GM19238 (cell line): ENCODE data around the gene SPON1.
A peak's percentile ranks its signal among the peaks of the same experiment; 100 is the strongest.
"Not testable (repeated sequence)": the region's sequence is repeated elsewhere in the genome, so short reads cannot be mapped to it uniquely, and the experiment has no call there.

Experiments
- DNase-seq: peaks from one replicate; pipeline ENCODE4 v3.0.0; 2011; ENCODE audit warnings: low spot score; ENCODE audit not compliant: insufficient read length

Gene SPON1

DNA sequence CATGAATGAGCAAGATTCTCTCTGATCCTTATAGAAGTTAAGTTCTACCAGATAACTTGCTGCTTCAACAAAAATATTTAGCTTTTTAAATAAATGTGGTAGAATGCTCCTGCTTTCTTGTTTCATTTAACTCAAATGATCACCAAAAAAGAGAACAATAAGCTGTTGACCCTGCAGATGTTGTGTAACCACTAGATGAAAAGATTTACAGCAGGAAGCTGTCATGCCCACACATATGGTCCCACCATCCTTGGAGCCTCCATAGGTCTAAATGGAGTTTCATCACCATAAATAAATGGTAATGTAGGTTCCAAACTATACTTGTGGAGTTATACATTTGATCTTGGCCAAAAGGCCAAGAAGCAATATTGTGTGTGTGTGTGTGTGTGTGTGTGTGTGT is 277.7 kb downstream of the SPON1 start:
- DNase-seq: no peak

DNA sequence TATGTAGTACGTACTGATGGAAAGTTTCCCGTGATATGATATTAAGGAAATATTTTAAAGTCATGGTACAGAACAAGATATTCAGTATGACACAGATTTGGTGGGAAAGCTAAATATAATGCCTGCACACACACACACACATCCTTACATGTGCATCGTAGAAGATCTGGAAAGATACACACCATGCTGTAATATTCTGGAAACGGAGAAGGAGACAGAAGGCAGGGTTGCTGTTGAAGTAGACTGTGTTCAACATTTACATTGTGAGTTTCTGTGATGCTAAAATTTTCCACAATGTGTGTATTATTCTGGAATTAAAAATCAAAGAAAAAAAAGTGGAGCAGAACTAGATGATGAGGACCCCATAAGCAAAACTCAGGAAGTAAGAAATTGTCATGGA is 278.4 kb downstream of the SPON1 start:
- DNase-seq: no peak

DNA sequence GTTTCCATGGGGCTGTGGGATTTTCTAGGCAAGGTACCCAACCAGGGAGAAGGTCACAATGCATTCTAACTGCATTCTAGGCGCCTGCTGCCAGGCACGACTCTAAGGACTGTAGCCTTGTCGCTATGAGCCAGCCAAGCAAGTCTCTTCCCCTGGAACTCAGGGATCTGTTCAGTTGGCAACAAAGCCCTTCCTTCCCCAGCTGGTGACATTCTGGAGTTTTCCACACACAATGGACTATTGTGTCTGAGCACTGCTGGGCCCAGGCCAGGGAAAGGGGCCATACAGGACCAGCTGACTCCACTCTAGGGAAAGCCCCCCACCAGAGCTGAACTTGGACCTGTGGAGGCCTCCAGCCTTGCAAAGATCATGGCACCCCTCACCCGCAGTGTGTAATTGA is 279.7 kb downstream of the SPON1 start:
- DNase-seq: no peak

DNA sequence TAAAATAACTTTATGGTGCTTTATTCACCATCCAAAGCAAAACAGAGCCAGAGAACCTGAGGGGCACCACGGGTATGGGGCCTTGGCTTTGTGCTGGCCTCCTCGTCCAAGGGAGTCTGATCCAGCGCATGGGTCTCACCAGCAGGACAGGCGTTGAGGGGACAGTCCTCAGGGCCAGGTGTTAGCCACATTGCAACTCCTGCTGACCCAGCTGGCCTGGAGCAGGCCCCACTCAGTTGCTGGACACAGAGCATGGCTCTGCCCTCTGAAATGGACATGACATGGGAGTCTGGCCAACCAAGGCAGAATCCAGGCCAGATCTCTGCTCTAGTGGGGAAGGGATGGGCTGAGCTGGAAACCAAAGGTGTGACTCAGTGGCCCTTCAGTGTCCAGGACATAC is 280.2 kb downstream of the SPON1 start:
- no peak for DNase-seq

DNA sequence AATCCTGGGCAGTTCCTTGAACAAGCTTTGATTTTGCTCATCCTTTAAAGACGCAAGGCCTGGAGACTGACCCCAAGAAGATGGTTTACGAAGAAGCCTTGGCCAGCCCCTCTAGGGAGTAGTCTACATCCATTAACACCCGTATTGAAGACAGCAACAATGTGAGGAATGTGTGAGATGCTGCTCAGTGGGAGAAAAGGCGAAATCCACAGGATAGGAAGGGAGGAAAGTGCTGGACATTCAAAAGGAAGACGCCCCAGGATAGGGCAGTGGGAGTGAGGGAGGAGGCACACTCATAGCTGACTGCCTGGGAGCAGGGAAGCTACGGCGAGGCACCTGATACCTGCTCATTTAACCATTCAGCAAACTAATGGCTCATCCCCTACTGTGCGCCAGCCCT is 282.4 kb downstream of the SPON1 start:
- DNase-seq: no peak

DNA sequence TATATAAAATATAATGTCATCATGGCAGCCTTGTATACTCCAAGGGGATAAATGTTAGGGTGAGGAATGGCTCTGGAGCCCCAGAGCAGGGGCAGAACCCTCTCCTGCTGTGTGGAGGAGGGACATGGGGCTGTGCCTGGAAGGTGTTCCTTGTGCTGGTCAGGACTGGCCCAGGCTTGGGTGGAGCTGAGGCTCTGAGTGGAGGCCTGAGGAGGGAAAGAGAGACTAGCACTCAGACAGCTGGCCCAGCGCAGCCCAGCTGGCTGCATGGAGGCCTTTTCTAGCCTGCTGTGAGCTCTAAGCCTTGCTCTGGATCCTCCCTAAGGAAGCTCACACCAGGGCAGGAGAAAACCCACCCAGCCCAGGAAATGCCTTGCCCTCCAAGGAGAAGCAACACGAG is 282.9 kb downstream of the SPON1 start:
- no peak for DNase-seq

DNA sequence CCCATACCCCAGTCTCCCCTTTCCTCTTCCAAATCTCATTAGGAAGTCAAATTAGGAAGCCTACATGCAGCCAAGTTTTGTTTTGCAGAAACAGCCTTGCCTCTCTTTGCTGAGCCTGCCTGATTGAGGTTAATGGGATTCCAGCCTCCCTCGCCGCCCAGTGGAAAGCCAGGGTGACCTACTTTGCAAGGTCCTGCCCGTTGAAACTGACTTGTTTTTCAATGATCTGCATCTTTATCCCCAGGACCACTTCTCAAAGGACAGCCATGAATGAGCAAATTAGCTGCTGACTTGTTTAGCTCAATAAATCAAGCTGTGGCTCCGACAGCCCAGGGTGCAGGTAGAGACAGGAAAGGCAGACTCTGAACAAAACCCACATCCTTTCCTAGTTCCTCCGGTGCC is 286.1 kb downstream of the SPON1 start:
- DNase-seq: no peak

DNA sequence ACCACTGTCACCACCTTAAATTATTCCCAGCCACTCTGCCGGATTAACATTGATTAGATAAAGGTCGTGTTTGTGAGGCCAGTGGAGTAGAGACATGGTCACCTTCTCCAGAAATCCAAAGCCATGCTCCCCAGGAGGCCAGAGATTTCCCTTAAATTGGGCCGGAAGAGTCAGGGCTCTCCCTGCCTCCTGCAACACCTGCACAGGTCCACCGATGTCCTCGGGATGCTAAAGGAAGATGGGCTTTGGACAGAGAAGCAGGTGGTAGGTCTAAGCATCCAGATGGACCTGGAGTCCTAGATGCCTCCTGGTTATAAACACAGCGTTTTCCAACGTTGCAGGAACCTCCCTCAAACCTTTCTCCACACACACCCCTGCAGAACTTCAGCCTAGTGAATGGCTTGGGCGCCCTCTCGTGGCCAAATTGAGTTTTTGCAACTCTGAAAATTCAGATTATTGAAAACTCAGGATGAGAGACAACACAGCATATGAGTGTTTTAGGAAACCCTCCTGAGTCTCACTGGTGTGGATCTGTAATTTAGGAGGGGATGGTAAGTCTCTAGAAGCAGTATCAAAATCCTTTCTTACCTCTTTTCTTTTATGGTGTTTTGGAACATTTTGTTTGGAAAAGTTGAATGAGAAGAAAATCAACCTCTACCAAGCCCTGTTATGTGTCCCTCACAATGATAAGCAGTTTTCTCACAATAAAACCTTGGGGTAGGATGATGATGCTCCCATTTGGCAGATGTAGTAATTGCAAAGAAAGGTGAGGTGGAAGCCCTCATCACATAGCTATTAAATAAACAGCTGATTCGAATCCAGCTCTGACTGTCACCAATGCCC is 286.8 kb downstream of the SPON1 start:
- peak; percentile 30 for DNase-seq

DNA sequence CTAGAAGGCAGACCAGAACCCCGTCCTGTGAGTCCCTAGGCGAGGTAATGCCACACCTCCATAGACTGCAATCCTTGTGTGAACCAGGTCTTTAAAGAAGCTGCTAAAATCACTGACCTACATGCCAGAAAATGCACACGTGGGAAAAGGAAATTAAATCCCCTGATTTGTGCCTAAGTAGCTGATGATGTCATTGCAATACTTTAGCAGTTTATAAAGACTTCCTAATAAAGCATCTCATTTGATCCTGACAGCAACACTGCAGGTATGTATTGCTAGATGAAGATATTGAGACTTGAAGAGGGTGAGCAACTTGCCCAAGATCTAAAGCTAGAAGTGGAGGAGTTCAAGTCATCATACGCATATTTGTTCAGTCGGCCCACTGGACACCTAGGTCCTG is 289.2 kb downstream of the SPON1 start:
- no peak for DNase-seq

DNA sequence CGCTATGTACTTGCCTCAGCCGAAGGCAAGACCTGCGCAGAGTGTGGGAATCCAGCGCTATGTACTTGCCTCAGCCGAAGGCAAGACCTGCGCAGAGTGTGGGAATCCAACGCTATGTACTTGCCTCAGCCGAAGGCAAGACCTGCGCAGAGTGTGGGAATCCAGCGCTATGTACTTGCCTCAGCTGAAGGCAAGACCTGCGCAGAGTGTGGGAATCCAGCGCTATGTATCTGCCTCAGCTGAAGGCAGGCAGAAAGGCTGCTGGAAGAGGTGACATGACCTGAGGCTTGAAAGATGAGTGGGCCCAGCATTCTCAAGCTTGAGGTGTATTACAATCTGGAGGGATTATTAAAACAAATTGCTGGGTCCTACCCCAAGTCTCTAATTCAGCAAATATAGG is 290.0 kb downstream of the SPON1 start:
- DNase-seq: not testable (repeated sequence)

DNA sequence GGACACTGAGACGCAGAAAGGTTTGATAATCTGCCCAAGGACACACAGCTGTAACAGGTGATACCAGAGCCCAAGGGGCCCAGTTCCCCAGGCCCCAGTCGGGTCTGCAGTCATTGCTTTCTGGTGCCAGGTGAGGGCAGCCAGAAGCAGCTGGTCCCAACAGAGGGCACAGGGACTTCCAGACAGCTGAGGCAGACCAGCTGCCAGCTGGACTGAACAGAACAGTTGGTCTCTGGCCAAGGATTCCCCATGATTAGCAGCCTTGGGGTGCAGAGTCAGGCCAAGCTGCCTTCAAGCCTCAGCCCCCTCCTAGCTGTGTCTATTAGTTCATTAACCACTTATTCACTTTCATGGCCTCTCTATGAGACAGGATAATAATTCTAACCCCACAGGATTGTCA is 290.9 kb downstream of the SPON1 start:
- no peak for DNase-seq

DNA sequence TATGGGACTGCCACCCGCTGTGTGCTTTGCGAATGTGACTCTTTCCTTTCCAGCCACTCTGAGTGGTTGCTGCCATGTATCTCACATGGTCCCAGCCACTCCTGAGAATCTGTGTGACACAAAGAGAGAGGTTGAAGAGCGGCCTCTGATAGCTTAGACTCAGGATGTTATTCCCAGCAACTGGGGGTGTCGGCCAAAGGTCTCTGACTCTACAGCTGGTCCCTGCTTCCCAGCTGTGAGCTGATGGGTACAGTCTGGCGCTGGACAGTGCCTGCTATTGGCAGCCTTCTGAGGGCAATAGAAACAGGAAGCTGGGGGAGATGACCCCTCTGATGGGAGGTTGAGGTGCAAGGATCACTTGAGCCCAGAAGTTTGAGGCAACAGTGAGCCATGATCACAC is 291.3 kb downstream of the SPON1 start:
- no peak for DNase-seq

DNA sequence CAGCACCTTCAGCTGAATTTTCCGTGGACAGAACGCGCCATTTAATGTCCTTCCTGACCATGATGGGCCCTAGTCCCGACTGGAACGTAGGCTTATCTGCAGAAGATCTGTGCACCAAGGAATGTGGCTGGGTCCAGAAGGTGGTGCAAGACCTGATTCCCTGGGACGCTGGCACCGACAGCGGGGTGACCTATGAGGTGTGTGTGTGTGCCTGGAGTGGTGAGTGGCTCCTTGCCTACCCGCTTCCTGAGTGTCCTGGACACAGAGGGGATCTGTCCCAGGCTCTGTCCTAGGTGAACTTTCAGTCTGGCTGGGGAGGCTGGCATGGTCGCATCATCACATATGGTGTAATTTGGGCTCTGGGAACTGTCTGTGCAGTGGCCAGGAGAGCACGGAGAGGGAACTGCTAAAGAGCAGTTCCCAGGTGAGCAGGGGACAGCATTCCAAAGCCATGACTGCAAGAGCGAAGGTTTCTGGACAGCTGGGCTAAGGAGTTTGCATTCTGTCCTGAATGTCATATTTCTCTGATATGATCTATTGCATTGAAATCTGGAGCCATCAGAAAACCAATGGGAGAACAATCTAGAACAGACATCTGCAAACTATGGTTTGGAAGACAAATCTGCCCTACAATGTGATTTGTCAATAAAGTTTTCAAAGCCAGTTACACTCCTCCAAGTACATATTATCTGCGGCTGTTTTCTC is 292.2 kb downstream of the SPON1 start:
- no peak for DNase-seq

DNA sequence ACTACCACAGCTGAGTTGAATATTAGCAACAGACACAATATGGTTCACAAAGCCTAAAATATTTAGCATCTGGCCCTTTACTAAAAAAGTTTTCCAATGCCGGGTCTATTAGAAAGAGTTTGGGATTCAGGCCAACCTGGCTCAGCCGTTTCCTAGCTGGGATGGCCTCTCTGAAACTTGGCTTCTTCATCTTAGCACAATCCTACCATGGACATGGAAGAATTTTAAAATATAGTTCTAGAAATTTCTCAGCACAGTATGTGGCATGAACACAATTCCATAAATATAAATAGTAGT is 292.7 kb downstream of the SPON1 start:
- no peak for DNase-seq

DNA sequence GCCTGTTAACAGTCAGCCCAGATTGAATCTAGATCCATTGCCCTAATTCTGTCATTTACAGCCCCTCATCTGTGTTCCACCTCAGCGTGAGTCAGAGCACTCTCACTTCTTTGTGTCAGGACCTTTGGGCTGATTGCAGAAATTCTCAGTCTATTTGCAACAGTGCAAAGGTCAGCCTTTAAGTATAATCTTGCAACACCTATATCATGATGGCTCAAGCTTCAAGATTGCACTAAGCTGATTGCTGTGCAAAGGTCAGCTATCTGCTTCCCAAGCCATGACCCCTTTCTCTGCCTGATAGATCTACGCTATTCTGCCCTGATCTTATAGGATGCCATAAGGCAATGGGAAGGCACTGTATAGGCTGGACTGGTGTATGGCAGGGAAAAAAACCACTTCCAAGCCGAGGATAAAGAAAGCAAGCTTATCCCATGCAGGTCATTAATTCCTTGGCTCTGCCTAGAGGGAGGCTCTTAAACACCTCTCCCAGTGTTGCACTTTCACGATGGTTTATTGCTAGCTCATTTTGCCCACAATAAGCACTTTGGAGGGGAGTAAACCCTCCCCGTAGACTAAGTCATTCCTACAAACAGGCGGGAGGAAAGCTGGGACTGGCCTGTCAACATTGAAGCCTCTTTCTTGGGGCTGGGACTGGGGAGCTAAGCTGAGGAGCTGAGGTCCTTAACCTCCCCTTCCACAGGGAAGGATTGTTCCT is 295.9 kb downstream of the SPON1 start:
- no peak for DNase-seq

DNA sequence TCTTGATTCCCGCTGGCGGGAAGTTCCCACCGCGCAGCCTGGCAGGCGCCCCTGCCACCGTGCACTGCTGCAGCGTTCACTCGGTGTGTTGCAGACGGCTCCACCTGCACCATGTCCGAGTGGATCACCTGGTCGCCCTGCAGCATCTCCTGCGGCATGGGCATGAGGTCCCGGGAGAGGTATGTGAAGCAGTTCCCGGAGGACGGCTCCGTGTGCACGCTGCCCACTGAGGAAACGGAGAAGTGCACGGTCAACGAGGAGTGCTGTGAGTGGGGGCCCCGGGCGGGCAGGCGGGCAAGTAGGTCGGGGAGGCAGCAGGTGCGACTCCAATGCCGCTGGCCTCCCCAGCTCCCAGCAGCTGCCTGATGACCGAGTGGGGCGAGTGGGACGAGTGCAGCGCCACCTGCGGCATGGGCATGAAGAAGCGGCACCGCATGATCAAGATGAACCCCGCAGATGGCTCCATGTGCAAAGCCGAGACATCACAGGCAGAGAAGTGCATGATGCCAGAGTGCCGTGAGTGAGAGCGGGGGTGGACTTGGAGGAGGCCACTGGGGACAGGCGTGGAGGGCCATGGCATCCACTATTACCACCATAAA is 296.8 kb downstream of the SPON1 start:
- no peak for DNase-seq

DNA sequence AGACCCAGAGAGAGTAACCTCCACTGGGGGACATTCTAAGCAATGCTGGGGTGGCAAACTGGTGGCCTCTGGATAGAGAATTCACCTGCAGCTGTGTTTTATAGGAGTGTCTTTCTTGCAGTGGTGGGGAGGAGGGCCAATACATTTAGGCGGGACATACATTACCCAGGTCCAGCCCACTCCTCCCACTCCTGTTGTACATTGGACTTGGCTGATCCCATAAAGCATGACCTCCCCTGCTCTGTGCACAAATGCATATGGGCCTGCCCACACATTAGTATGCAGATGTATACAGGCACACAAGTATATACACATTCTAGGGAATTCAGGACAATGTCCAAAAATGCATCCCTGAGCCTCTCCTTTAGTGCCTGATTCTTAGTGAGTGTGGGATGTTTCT is 297.4 kb downstream of the SPON1 start:
- DNase-seq: no peak

DNA sequence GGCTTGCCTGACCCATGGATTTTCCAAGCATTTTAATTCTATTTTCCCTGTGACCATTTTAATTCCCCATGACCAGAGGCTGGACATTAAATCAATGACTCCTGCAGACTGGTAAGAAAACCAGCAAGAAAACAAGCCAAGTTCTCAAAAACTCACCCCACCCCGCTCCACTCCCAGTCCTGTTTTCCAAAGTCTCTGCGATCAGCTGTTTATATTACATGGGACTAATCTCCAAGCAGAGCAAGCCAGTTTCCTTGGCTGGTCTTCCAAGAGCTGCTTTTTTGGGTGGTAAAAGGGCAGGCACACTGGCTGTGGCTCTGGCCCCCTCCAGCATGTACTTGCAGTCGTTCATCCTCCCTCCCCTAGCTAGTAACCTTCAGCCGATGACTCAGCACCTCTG is 298.5 kb downstream of the SPON1 start:
- no peak for DNase-seq

DNA sequence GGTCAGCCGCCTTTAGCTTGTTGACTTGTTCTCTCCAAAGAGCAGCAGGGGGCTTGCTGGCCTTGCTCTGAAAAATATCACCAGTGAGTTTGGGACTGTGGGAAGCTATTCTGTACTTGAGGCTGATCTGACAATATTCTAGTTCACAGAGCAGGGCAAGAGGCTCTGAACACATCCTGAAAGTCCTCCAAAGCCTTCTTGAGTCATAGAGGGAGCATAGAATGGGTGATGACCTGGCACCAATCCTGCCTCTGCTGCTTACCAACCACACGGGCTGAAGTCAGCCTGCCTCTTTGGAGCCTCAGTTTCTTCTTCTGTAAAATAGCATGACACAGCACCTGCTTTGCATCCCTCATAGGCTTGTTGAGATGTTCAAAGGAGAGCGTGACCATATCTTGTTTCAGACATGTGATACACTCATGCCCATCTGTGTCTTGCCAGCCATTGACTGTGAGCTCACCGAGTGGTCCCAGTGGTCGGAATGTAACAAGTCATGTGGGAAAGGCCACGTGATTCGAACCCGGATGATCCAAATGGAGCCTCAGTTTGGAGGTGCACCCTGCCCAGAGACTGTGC is 299.8 kb downstream of the SPON1 start:
- DNase-seq: no peak

DNA sequence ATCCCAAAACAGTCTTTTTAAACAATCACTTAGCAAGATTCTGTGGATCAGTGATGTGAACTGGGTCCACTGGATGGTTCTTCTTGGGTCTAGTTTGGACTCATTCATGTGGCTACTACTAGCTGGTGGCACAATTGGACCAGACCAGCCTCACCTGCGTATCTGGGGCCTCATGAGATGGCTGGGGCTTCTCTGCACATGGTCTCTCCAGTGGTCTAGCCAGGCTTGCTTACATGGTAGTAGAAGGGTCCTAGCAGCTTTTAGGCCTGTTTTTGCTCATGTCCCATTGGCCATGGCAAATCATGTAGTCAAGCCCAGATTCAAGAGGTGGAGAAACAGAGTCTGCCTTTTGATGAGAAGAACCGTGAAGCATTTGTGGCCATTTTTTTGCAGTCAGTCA is 302.4 kb downstream of the SPON1 start:
- no peak for DNase-seq

DNA sequence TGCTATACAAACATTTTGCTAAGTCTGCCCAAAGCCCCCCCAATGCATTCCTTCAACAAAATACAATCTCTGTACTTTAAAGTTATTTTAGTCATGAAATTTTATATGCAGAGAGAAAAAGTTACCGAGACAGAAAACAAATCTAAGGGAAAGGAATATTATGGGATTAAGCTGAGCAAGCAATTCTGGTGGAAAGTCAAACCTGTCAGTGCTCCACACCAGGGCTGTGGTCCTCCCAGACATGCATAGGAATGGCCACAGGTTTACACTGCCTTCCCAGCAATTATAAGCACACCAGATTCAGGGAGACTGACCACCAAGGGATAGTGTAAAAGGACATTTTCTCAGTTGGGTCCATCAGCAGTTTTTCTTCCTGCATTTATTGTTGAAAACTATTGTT is 304.1 kb downstream of the SPON1 start:
- no peak for DNase-seq
